Suprapubic skin (tissue), 3 donors: ENCODE results near the gene NR4A2.

Experiments used
- CTCF ChIP-seq, 2 donors: fragments of 200-600 bp in 1 of 2; fragments of 450-650 bp in 1 of 2; sonication (generic) in 1 of 2; IDR thresholded peaks; one replicate each; pipeline ENCODE4 v1.5.1; 2016 to 2019; ENCODE audit warnings: antibody characterized with exemption in 2 of 2, mild to moderate bottlenecking in 1 of 2, moderate library complexity in 1 of 2
- POLR2A ChIP-seq, 2 donors: fragments of 450-650 bp; IDR thresholded peaks; one replicate each; pipeline ENCODE4 v1.6.1; 2017; ENCODE audit warnings: antibody characterized with exemption in 2 of 2, mild to moderate bottlenecking in 2 of 2, moderate library complexity in 2 of 2

- TF ChIP-seq CTCF (IDR thresholded peaks at IDR 0.05), result no peak
- TF ChIP-seq POLR2A (IDR thresholded peaks at IDR 0.05), result no peak
These were observed 14.2 kb upstream of the NR4A2 start for GRCh38 chr2:156346731-156347130.
